Measurements from ENCODE around the gene ZNF730.
"Not testable (repeated sequence)": the region's sequence is repeated elsewhere in the genome, so short reads cannot be mapped to it uniquely, and the experiment has no call there.

The ZNF730 gene

DNA sequence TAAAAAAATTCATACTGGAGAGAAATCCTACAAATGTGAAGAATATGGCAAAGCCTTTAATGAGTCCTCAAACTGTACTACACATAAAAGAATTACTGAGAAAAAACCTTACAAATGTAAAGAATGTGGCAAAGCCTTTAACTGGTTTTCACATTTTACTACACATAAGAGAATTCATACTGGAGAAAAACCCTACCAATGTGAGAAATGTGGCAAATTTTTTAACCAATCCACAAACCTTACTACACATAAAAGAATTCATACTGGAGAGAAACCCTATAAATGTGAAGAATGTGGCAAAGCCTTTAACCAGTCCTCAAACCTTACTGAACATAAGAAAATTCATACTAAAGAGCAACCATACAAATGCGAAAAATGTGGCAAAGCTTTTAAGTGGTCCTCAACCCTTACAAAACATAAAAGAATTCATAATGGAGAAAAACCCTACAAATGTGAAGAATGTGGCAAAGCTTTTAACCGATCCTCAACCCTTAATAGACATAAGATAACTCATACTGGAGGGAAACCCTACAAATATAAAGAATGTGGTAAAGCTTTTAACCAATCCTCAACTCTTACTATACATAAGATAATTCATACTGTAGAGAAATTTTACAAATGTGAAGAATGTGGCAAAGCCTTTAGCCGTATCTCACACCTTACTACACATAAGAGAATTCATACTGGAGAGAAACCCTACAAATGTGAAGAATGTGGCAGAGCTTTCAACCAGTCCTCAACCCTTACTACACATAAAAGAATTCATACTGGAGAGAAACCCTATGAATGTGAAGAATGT, 29.0 kb downstream of the ZNF730 start:
- peaks cover 42% of the 10 kb centered on the region for H3K9me3 ChIP-seq (ENCODE audit: low read length)
- H3K27me3 ChIP-seq (ENCODE audit: insufficient read depth, low read length) = no peaks in the 10 kb centered on the region
- no peaks in the 10 kb centered on the region for H3K4me1 ChIP-seq (ENCODE audit: insufficient read depth, low read length)
- H3K36me3 ChIP-seq (ENCODE audit: insufficient read depth, low read length) = peaks cover 34% of the 10 kb centered on the region
- no peak overlapping the region for H2AFZ ChIP-seq (ENCODE audit: low read depth, low read length)
- H3K4me3 ChIP-seq (ENCODE audit: low read length) = no peak overlapping the region

GRCh38 chr19:23160766-23161165, 43.9 kb downstream of the ZNF730 start:
- H3K36me3 ChIP-seq (ENCODE audit: insufficient read depth, low read length) = no peaks in the 10 kb centered on the region
- H2AFZ ChIP-seq (ENCODE audit: low read depth, low read length) = no peak overlapping the region
- no peaks in the 10 kb centered on the region for H3K4me1 ChIP-seq (ENCODE audit: insufficient read depth, low read length)
- no peaks in the 10 kb centered on the region for H3K9me3 ChIP-seq (ENCODE audit: low read length)
- H3K27me3 ChIP-seq (ENCODE audit: insufficient read depth, low read length) = no peaks in the 10 kb centered on the region
- no peak overlapping the region for H3K4me3 ChIP-seq (ENCODE audit: low read length)

- H3K36me3 ChIP-seq (ENCODE audit: insufficient read depth, low read length); H2AFZ ChIP-seq (ENCODE audit: low read depth, low read length); H3K4me1 ChIP-seq (ENCODE audit: insufficient read depth, low read length); H3K27me3 ChIP-seq (ENCODE audit: insufficient read depth, low read length); H3K9me3 ChIP-seq (ENCODE audit: low read length); H3K4me3 ChIP-seq (ENCODE audit: low read length): not testable (repeated sequence)
These were observed 51.5 kb downstream of the ZNF730 start for GRCh38 chr19:23168286-23168685.

- no peaks in the 10 kb centered on the region for H3K9me3 ChIP-seq (ENCODE audit: low read length)
- no peaks in the 10 kb centered on the region for H3K27me3 ChIP-seq (ENCODE audit: insufficient read depth, low read length)
- H2AFZ ChIP-seq (ENCODE audit: low read depth, low read length) = no peak overlapping the region
- no peaks in the 10 kb centered on the region for H3K36me3 ChIP-seq (ENCODE audit: insufficient read depth, low read length)
- H3K4me3 ChIP-seq (ENCODE audit: low read length) = no peak overlapping the region
- H3K4me1 ChIP-seq (ENCODE audit: insufficient read depth, low read length) = no peaks in the 10 kb centered on the region
These were observed 66.4 kb downstream of the ZNF730 start for GRCh38 chr19:23183251-23183650.

- H2AFZ ChIP-seq (ENCODE audit: low read depth, low read length) = no peak overlapping the region
These were observed 73.5 kb downstream of the ZNF730 start for GRCh38 chr19:23190341-23190740.

More at GRCh38 chr19:23190341-23190740, 73.5 kb downstream of the ZNF730 start:
- Histone ChIP-seq H3K4me3 (ENCODE audit: low read length) (no peak overlapping the region), H3K36me3 (ENCODE audit: insufficient read depth, low read length) (no peaks in the 10 kb centered on the region), H3K4me1 (ENCODE audit: insufficient read depth, low read length) (no peaks in the 10 kb centered on the region), H3K27me3 (ENCODE audit: insufficient read depth, low read length) (no peaks in the 10 kb centered on the region), H3K9me3 (ENCODE audit: low read length) (no peaks in the 10 kb centered on the region)
